Measurements from ENCODE around the gene RHBDD1.

Gene RHBDD1

GRCh38 chr2:226999661-227000060, 163.8 kb downstream of the RHBDD1 start:
- no peak for TF ChIP-seq POLR2A (IDR thresholded peaks at IDR 0.05; ENCODE audit: low read depth, low read length)
- FAIRE-seq (no peak), DNase-seq (ENCODE audit: insufficient read length, low spot score) (no peak)

DNA sequence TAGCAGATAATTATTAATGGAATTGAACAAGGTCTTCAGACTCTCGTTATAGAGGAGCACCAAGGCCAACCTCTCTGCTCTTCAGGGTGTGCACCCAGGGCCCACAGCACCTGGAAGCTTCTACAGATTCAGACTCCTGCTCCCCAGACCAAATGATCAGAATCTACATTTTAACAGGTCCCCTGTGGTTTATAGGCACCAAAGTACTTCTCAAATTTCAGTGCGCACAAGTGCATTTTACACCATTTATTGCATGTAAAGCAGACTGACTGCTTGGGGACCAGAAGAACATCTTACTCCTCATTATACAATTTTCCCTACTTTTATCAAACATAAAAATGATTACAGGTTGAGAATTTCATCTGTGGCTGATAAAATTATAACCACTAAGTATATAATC, 164.3 kb downstream of the RHBDD1 start:
- no peak for TF ChIP-seq POLR2A (IDR thresholded peaks at IDR 0.05; ENCODE audit: low read depth, low read length)
- FAIRE-seq (no peak), DNase-seq (ENCODE audit: insufficient read length, low spot score) (no peak)

- DNase-seq (ENCODE audit: insufficient read length, low spot score) (no peak), FAIRE-seq (no peak)
- TF ChIP-seq POLR2A (IDR thresholded peaks at IDR 0.05; ENCODE audit: low read depth, low read length) = no peak
Observed at GRCh38 chr2:227004482-227004881, 168.6 kb downstream of the RHBDD1 start.

DNA sequence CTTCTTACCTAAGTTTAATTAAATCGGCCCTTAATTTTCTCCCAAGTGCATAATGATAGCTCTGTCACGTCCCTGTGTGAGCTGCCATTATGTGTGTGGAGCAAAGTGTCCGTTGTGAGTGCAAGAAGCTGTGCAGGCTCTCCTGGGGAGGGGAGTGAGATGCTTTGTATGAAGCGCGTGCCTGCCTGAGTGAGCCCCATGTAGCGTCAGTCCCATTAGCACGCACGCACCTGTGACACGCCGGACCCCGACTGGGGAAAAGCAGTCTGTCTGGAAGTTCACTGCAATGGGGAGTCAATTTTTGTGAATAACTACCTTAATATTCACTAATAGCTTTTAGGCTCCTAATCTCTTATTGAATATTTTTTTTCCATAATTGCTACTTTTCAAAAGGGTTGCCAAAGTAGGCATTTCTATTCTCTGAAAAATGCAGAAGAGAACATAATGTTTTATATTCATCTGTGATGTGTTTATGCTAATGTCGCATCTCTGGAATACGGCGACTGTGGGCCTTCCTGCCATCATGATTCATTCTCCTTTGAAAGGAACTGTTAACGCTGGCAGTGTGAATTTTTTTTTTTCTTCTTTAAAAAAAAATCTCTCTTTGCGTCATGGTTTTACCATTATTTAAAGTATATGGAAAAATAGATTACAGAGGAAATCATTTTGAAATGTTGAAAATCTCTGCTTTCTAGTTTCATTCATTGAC, 170.5 kb downstream of the RHBDD1 start:
- DNase-seq (ENCODE audit: insufficient read length, low spot score) = no peak
- FAIRE-seq = no peak
- TF ChIP-seq POLR2A (IDR thresholded peaks at IDR 0.05; ENCODE audit: low read depth, low read length) = no peak

DNA sequence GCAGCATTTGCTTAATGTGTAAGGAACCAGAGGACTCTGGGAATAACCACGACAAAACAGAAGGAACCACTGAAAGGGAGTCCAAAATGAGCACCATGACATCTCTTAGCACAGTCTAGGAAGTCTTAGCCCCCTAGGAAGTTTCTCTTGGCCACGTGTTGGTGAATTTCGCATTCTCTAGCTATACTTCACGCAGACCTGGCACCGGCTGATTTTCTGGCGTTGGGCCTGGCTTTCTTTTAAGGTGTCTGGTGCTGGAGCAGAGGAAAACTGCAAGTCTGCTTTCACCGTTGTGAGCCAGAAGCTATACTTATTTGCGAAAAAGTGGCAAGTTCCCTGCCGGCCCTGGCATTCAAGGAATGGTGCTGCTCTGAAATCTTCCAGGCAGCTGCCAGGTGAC, 171.3 kb downstream of the RHBDD1 start:
- FAIRE-seq = no peak
- TF ChIP-seq POLR2A (IDR thresholded peaks at IDR 0.05; ENCODE audit: low read depth, low read length) = no peak

DNA sequence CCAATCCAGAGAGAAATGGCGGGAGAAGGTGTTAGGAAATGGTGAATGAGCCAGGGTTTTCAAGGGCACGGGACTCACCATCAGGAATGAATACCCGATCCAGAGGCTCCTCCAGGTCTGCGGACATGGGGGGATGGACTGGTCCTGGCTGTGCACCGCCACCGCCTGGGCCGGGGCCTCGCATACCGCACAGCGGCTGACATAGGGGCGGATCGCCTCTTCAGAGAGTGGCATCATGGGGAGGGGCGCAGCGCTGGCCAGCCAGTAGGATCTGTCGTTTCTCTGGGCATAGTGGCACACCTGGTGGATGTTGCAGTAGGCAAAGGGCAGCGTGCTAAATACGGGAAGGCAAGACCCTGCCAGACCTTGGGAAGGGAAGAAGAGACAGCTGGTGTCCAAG, 172.1 kb downstream of the RHBDD1 start:
- DNase-seq (ENCODE audit: insufficient read length, low spot score) = no peak
- no peak for FAIRE-seq

More for the DNA sequence above, 171.3 kb downstream of the RHBDD1 start:
- DNase-seq (ENCODE audit: insufficient read length, low spot score) = no peak

DNA sequence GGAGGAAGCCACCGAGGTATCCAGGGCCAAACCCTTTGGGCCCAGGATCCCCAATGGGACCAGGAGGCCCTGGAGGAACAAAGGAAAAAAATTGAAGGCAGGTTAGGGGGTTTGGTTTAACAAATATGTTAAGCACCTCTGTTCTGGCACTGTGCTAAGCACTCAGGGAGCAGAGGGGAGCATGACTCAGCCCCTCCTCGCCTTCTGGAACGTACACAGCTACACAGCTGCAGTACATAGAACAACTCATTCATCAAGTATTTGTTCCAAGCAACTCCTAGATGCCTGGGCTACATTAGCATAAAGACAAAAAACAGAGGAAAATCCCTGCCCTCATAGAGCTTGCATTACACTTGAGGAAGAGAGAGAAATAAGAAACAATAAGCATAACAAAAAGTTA, 174.6 kb downstream of the RHBDD1 start:
- TF ChIP-seq POLR2A (IDR thresholded peaks at IDR 0.05; ENCODE audit: low read depth, low read length) = no peak
- no peak for FAIRE-seq

More for the DNA sequence above, 172.1 kb downstream of the RHBDD1 start:
- TF ChIP-seq POLR2A (IDR thresholded peaks at IDR 0.05; ENCODE audit: low read depth, low read length) = no peak

GRCh38 chr2:227013330-227013729, 177.5 kb downstream of the RHBDD1 start:
- no peak for TF ChIP-seq POLR2A (IDR thresholded peaks at IDR 0.05; ENCODE audit: low read depth, low read length)
- no peak for DNase-seq (ENCODE audit: insufficient read length, low spot score)
- FAIRE-seq = no peak

More for the DNA sequence above, 174.6 kb downstream of the RHBDD1 start:
- no peak for DNase-seq (ENCODE audit: insufficient read length, low spot score)

GRCh38 chr2:227013881-227014280, 178.0 kb downstream of the RHBDD1 start:
- FAIRE-seq = no peak
- no peak for DNase-seq (ENCODE audit: insufficient read length, low spot score)
- TF ChIP-seq POLR2A (IDR thresholded peaks at IDR 0.05; ENCODE audit: low read depth, low read length) = no peak

GRCh38 chr2:227016894-227017293, 181.0 kb downstream of the RHBDD1 start:
- no peak for TF ChIP-seq POLR2A (IDR thresholded peaks at IDR 0.05; ENCODE audit: low read depth, low read length)
- no peak for FAIRE-seq
- no peak for DNase-seq (ENCODE audit: insufficient read length, low spot score)

- no peak for FAIRE-seq
- no peak for TF ChIP-seq POLR2A (IDR thresholded peaks at IDR 0.05; ENCODE audit: low read depth, low read length)
- DNase-seq (ENCODE audit: insufficient read length, low spot score) = no peak
Observed at GRCh38 chr2:227020416-227020815, 184.6 kb downstream of the RHBDD1 start.

DNA sequence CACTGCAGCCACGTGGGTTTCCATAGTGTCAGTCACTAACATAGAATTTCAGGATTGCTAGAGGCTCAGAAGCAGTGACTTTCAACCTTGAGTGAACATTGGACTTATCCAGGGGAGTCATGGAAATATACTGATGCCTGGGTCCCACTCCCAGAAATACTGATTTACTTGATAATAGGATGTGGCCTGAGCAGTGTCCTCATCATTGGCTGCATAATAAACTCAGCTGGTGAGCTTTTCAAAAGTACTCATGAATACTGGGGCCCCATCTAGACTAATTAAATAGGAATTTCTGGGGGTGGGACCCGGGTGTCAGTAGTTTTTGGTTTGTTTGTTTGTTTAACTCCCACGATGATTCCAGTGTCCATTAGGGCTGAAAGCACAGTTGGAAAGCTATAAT, 186.8 kb downstream of the RHBDD1 start:
- FAIRE-seq (no peak), DNase-seq (ENCODE audit: insufficient read length, low spot score) (no peak)
- no peak for TF ChIP-seq POLR2A (IDR thresholded peaks at IDR 0.05; ENCODE audit: low read depth, low read length)

GRCh38 chr2:227025510-227025909, 189.7 kb downstream of the RHBDD1 start:
- DNase-seq (ENCODE audit: insufficient read length, low spot score) (no peak), FAIRE-seq (no peak)

GRCh38 chr2:227029426-227030105, 193.7 kb downstream of the RHBDD1 start:
- FAIRE-seq = no peak
- TF ChIP-seq POLR2A (IDR thresholded peaks at IDR 0.05; ENCODE audit: low read depth, low read length) = no peak
- DNase-seq (ENCODE audit: insufficient read length, low spot score) = no peak

More at GRCh38 chr2:227025510-227025909, 189.7 kb downstream of the RHBDD1 start:
- TF ChIP-seq POLR2A (IDR thresholded peaks at IDR 0.05; ENCODE audit: low read depth, low read length) = no peak

DNA sequence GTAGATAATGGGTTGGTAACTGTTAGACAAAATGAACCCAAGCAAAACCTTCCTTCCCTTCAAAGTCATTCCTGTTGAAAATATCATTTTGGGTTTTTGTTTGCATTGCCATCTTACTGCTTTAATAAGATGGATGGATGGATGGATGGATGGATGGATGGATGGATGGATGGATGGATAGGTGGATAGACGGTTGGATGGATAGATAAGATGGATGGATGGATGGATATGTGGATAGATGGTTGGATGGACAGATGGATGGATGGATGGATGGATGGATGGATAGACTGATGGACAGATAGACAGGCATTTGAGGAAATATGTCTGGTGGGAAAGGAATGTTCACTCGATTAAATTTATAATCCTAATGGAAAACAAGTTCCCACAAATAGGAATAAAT, 194.9 kb downstream of the RHBDD1 start:
- no peak for FAIRE-seq
- no peak for DNase-seq (ENCODE audit: insufficient read length, low spot score)
- TF ChIP-seq POLR2A (IDR thresholded peaks at IDR 0.05; ENCODE audit: low read depth, low read length) = no peak

All from H54 (cell line).